Bronchial epithelial cell (primary cell): ENCODE measurements around the gene RMDN3. TPM values are rescaled to one million over a fixed set of nuclear protein-coding genes. Genes with fewer than 3 reads are reported as not detected.

Experiments
- DNase-seq: peaks from one replicate; pipeline ENCODE4 v3.0.0-alpha.2; 2010; ENCODE audit warnings: low read depth
- FAIRE-seq: peaks from 2 replicates; lab custom pipeline; 2011; peaks lifted over from hg19 to GRCh38; lab: Jason Lieb, UNC
- H3K27me3 ChIP-seq: 2 replicates; pipeline ENCODE4 v1.5.1; 2011; ENCODE audit warnings: low read length; ENCODE audit not compliant: control insufficient read depth, insufficient read depth
- H3K36me3 ChIP-seq: 2 replicates; pipeline ENCODE4 v1.5.1; 2011; ENCODE audit warnings: low read length; ENCODE audit not compliant: control insufficient read depth, insufficient read depth
- H3K4me3 ChIP-seq: 2 replicates; pipeline ENCODE4 v1.5.1; 2011; ENCODE audit warnings: mild to moderate bottlenecking, low read depth, low read length, control low read depth
- total RNA-seq: library from RNA; depleted of rRNA; stranded (reverse); fragments of >200 nt; gene quantifications from 2 replicates; pipeline ENCODE4 v1.2.1, GENCODE V29; 2014
- TF ChIP-seq, protein P1 (sequence below): IDR thresholded peaks from 2 replicates; pipeline ENCODE4 v1.5.1; 2011; ENCODE audit warnings: mild to moderate bottlenecking, moderate library complexity, low read length, control low read depth, inconsistent platforms; ENCODE audit not compliant: insufficient read depth, severe bottlenecking

The RMDN3 gene
- total RNA-seq, 1 donor from 2014 or later = 15.0 TPM

DNA sequence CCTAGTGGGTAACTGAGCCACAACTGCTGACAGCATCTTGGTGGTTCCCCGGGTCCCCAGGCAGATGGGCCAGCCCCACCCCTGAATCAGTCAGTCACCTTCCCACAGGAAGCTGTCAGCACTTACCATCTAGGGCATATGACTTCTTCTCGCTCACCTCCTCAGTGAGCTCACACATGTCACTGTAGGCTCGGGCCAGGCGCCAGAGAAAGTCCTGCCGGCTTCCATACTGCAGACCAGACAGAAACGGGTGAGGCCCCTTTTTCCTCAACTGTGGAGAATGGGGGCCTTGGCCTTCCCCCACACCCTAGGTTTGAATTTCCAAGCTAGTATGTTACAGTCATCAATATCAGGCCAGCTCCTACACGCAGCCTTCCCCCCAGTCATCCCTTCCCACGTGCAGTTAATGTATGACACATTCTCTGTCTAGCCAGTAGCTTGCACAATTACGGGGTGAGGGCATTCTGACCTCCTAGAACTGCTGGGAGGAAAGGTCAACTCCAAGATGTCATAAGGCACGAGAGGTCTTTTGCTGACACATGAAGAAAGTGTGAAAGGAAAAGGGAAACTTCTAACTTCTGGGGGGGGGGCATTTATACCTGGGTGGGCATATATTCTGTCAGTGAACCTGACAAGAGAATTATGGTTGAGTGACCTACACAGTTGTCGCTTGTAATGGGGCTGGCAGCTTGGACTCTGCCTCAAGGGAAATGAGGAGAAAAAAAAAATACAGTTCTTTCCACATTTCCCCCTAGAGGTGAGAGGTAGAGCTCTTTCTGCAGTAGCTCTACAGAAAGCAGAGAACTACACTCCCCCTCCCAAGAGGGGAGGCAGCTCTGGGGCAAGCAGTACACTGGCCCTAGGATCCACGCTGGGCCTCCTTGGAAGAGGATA lies 10.9 kb downstream of the RMDN3 start:
- H3K27me3 ChIP-seq = no peaks in the 10 kb centered on the region
- H3K4me3 ChIP-seq = no peak overlapping the region
- TF ChIP-seq, protein P1, sequence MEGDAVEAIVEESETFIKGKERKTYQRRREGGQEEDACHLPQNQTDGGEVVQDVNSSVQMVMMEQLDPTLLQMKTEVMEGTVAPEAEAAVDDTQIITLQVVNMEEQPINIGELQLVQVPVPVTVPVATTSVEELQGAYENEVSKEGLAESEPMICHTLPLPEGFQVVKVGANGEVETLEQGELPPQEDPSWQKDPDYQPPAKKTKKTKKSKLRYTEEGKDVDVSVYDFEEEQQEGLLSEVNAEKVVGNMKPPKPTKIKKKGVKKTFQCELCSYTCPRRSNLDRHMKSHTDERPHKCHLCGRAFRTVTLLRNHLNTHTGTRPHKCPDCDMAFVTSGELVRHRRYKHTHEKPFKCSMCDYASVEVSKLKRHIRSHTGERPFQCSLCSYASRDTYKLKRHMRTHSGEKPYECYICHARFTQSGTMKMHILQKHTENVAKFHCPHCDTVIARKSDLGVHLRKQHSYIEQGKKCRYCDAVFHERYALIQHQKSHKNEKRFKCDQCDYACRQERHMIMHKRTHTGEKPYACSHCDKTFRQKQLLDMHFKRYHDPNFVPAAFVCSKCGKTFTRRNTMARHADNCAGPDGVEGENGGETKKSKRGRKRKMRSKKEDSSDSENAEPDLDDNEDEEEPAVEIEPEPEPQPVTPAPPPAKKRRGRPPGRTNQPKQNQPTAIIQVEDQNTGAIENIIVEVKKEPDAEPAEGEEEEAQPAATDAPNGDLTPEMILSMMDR = peak; percentile 4
- H3K36me3 ChIP-seq = peaks cover 21% of the 10 kb centered on the region
- DNase-seq (peak; percentile 93), FAIRE-seq (no peak)

DNA sequence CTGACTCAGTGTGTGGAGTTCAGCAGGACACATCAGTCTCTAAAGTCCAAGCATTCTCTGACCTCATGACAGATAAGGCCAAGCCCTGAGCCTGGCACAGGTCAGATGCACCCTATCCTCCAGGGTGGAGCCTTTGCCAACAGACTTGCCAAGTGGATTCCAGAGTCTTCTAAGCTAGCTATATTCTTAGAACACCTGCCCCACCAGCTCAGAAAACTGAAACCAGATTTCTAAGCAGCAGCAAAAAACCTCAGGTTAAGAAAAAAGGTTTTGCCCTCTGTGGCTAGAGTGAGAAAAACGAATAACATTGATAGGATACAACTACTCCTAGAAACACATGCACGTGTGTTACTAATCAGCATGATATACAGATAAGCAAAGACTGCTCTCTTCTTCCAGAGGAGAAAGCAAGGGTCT lies 11.6 kb downstream of the RMDN3 start:
- no peak for DNase-seq
- Histone ChIP-seq H3K4me3 (no peak overlapping the region), H3K27me3 (no peaks in the 10 kb centered on the region), H3K36me3 (peaks cover 21% of the 10 kb centered on the region)
- FAIRE-seq = no peak
- TF ChIP-seq, protein P1 = no peak

DNA sequence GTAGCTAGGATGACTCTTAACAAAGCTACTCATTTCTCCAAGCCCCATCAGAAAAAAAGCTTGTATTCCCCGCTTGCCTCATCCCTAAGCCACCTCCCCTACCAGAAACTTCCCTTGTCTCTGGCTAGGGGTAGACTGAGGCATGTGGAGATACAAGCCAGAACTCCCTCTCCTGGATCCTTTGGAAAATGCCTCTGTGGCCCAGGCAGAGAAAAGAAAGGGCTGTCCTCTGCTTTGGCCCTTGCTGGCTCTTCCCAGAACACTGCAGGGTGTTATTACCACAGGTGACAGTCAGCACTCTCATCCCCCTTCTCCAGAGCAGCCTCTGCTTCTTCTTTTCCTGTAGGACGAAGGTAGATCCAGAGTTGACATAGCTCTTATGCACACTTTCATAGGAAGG lies 15.2 kb downstream of the RMDN3 start:
- TF ChIP-seq, protein P1 = no peak
- DNase-seq = no peak
- peaks cover 26% of the 10 kb centered on the region for H3K36me3 ChIP-seq

DNA sequence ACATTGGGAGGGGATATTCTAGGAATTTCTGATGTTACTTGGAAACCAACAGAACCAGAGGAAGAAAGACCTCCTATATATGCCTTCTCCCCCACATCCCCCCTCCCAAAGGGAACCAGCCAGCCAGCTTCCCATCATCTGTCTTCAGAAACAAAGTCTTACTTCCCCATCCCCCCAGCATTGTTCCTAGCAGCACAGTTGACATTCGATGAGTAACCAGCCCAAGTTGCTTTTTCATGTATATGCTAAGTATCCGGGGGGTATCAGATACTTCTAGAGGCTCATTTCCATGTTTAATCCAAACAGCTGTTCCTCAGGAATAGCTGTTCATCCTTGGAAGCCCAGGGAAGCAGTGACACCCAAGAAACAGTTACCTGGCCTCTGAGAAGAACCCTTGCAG lies 16.0 kb downstream of the RMDN3 start:
- H3K4me3 ChIP-seq = no peak overlapping the region
- H3K36me3 ChIP-seq = peaks cover 24% of the 10 kb centered on the region
- DNase-seq (no peak), FAIRE-seq (no peak)
- TF ChIP-seq, protein P1 = no peak
- no peaks in the 10 kb centered on the region for H3K27me3 ChIP-seq

More for the DNA sequence above, 15.2 kb downstream of the RMDN3 start:
- H3K27me3 ChIP-seq = no peaks in the 10 kb centered on the region
- no peak overlapping the region for H3K4me3 ChIP-seq
- no peak for FAIRE-seq

GRCh38 chr15:40737048-40737447 lies 18.0 kb downstream of the RMDN3 start:
- TF ChIP-seq, protein P1 = no peak
- Histone ChIP-seq H3K36me3 (peaks cover 16% of the 10 kb centered on the region), H3K27me3 (no peaks in the 10 kb centered on the region), H3K4me3 (no peak overlapping the region)
- no peak for FAIRE-seq
- DNase-seq = no peak
